HG03558 (cell line): Measurements from ENCODE around the gene TSPO2.

Experiments
- ATAC-seq: cut with Tn5 transposase; IDR thresholded peaks from one replicate; pipeline ENCODE4 v1.9.1; 2021; ENCODE audit warnings: moderate number of reproducible peaks; ENCODE audit not compliant: unreplicated experiment; ENCODE audit errors: extremely low read depth

Gene TSPO2

GRCh38 chr6:41073203-41073967 is 31.1 kb downstream of the TSPO2 start:
- ATAC-seq, result no peak

DNA sequence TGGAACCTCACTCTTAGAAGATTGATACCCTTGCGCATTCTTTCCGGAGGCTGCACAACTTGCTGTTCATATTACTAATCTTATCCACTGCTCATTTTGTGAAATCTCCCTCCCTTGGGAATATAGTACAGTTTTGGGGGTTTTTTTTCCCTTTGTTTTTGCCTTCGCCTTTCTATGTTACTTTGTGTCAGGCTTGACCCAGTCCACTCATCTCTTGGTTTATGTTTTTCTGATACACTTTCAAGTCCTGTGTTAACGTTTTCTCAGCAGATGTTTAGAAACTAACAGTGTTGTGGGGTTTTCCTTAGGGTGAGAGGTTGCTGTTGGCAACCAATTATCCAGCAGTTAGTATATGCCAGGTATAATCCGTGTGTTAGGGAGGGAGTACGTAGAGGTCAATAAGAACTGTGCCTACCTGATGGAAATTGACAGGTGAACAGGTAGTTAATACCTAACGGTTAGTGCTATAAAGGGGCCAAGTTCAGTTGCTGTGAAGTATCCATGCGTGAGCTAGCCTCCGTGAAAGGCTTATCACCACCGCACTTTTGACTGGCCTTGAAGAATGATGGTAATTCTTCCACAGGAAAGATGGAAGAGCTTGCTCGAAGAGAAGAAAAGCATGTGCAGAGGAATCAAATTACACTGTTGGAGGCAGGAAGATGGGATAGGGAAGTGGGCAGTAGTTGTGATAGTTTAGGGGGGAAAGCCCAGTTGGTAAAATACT is 31.9 kb downstream of the TSPO2 start:
- ATAC-seq, result no peak

DNA sequence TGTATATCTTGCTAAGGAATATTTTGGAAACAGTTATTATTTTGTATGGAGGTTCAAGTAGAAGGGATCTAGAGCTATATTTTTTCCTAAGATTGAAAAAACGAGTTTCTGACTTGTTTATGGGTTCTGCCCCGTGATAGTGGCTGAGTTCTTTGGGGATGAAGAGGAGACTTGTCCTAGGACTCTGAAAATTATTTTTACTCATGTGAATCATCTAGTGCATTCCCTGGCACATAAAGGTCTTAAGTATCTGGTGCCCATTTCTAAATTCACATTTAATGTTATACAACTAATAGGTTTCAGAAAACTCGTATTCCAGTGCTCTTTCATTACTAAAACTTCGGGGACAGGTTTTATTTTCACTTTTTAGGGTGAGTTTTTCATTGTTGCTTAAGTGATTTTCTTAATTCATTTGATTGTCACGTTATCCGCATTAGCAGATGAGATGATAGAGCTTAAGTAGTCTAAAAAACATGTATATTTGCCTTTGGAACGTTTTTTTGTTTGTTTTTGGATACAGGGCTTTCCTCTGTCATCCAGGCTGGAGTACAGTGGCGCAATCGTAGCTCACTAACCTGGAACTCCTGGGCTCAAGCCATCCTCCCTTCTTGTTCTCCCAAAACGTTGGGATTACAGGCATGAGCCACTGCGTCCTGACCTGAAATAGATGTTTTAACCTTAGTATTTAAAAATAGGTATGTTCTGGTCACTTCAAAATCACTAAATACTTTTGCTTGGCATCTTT is 32.6 kb downstream of the TSPO2 start:
- ATAC-seq, result no peak

DNA sequence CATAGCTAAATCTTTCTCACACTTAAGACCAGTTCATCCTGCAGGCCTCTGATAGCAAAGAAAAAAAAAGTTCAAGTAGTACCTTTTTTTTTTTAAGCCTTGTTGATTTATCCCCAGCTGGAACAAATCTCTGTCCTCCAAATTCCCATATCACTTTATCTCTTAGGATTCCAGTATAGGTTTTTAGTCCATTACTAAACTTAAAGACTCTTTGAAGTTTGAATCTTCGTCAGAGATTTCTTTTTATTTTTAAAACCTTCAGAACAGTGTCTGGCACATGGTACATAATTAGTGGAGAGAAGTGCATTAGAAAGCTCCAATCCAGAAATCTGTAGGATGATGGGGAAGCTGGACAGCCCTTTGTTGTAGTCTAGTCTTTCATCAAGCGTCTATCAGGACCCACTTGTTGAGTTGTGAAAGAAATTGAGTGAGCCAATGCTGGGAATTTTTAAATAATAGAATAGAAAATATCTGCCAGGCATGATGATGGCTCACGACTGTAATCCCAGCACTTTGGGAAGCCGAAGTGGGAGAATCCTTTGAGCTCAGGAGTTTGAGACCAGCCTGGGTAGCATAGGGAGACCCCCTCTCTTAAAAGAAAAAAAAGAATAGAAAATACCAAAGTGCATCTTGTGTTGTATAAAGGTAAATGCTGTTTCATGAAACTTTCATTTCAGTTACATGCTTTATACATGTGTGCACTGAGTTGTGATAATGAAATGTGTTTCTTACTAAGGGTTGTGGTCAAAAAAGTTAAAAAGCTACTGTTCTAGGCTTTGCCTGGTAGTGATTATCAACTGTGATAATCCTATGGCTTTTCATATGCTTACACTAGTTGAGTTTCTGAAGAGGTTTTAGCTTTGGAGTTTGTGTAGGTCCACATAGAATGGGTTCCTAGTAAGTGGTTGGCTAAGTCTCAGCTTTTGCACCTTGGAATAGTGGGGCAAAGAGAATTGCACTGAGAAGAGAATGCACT is 33.7 kb downstream of the TSPO2 start:
- no peak for ATAC-seq

DNA sequence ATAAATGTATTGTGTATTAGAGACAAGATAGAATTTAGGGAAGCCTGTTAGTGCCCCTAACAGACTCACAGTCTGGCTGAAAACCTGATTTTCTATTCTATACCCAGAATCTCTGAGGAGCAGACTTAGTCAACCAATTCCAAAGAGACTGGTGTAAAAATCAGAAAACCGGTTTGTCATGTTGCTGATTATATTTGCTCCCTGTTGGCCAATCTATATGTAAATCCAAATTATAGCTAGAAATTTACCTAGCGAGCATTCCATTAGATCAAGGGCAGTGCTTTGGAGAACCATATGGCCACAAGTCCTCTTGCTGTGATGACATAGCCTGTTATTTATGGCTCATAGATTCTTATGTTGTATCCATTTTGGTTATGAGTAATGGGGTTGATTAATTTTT is 35.3 kb downstream of the TSPO2 start:
- no peak for ATAC-seq

DNA sequence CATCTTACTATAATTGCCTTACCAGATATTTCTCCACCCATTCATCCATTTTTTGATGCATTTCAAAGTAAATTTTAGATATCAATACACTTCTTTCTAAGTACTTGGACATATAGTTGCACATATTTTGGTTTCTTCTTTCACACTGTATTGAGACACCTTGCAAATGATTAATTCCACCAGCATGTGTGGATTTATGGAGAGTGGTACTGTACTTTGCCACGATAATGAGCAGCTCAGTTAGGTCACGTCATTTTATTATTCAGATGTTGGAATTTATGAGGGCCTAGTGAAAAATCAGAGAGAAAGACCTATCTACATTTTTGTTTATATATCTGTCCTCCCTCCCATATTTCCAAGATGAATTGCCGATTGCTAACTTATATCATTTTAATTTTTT is 35.8 kb downstream of the TSPO2 start:
- no peak for ATAC-seq

DNA sequence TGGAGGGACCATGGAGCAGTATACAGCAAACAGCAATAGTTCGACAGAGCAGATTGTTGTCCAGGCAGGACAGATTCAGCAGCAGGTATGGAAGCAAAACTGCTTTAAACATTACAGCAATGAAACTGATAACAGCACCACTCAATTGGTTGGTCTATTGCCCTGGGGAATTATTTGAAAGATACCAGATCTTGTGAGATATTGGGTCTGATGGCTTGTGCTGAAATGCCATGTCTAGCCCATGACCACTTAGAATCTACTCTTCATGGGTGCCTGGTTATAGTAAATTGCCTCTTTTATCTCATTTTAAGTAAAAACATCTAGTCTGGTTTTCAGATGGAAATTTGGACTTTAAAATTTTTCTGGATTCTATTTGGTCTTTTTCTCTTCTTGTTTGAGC is 36.8 kb downstream of the TSPO2 start:
- no peak for ATAC-seq

DNA sequence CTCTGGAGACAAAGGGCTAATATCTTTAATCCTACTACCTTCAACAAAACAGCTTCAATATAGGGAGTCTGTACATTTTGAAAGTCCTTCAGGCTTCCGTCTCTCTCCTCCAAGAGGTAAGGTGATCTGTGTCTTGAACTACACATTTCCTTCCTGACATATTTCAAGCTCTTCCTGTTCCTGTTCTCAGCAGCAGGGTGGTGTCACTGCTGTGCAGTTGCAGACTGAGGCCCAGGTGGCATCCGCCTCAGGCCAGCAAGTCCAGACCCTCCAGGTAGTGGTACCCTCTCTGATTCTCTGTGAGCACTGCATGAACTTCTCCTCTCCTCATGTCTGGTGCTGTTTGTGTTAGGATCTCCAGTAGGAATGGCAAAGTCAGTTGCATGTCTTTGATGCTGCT is 38.4 kb downstream of the TSPO2 start:
- no peak for ATAC-seq

GRCh38 chr6:41083072-41083471 is 40.8 kb downstream of the TSPO2 start:
- ATAC-seq, result no peak

DNA sequence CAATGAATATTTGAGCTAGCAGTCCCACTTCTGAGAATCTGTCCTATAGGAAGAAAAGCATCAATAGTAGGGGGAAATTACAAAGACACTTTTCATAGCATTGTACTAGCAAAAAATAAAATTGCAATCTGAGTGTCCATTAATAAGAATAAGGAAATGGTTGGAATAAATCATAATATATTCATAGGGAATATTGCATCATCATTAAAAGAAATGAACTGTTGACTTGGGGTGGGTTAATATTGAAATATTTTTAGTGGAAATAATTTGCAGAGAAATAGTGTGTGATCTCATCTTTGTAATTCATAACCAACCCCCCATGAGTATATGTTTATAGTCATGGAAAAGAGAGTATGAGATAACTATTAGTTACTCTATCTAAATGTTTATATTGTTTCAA is 42.9 kb downstream of the TSPO2 start:
- no peak for ATAC-seq

GRCh38 chr6:41088451-41088850 is 46.2 kb downstream of the TSPO2 start:
- no peak for ATAC-seq

DNA sequence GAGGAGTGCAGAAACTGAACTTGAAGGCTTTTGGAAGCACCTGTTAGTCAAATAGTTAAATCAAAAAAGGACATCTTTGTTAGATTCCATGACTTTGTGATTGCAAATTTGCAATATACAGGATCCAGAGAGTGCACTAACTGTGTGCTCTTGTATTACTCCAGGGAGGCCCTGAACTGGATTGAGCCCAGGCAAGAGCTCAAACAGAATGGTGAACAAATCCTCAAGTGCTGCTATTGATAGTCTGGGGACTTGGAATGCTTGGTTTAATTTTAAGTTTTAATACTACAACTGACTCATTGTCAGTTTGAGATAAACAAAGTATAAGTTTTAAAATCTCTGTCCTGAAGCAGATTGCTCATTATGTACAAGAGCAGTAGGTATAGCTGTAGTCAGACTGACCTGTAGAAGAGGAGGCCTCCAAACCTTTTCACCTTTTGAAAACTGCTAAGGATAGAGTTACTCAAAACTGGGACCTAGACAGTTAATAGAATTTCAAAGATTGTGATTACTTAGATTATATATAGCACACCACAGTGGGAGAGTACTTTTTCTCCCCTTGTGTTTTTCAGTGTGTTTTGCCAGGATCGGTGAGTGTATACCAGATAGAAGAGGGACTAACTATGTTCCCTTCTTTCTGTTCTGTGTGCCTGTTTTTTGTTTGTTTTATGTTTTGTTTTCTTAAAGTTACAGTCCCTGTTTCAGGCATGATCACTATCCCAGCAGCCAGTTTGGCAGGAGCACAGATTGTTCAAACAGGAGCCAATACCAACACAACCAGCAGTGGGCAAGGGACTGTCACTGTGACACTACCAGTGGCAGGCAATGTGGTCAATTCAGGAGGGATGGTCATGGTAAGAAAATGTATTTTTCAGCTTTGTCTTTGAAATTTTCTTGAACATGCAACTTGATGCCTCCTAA is 48.8 kb downstream of the TSPO2 start:
- no peak for ATAC-seq

- ATAC-seq, result no peak
Measured at GRCh38 chr6:41092421-41093140, 50.3 kb downstream of the TSPO2 start.

DNA sequence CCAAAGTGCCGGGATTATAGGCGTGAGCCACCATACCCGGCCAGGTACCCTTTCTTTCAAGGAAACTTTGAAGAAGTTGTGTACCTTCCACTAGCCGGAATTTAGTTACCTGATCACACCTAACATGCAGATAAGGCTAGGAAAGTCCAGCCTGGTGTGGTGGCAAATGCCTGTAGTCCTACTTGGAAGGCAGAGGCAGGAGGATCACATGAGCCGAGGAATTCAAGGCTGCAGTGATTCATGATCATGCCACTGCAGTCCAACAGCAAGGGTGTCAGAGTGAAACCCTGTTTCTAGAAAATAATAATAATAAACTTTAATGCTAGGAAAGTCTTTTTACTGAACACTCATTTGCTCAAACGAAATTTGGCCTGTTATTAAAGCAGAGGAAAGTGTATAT is 51.5 kb downstream of the TSPO2 start:
- ATAC-seq, result no peak
